HG03565 (cell line): ENCODE data around the gene SLC15A5.

Experiments used
- ATAC-seq: cut with Tn5 transposase; IDR thresholded peaks from one replicate; pipeline ENCODE4 v1.9.1; 2021; ENCODE audit warnings: mild to moderate bottlenecking, moderate library complexity; ENCODE audit not compliant: unreplicated experiment

SLC15A5 gene

DNA sequence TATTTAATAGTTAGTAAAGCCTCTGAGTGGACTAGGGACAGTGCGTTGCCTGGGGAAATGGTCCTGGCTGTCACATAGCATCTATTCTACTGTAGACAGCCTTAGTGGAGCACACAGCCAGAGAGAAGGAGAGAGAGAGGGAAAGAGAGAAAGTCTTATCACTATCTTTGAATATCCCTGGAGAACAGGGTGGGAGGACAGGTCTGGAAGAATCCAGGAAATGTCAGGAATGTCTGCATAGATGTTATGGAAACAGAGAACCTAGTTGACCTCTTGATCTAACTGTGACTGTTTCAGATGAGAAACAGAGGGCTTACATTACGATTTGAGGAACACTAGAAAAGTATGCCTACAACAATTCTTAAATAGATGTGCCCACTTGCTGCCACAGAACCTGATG is 92.8 kb downstream of the SLC15A5 start:
- no peak for ATAC-seq

DNA sequence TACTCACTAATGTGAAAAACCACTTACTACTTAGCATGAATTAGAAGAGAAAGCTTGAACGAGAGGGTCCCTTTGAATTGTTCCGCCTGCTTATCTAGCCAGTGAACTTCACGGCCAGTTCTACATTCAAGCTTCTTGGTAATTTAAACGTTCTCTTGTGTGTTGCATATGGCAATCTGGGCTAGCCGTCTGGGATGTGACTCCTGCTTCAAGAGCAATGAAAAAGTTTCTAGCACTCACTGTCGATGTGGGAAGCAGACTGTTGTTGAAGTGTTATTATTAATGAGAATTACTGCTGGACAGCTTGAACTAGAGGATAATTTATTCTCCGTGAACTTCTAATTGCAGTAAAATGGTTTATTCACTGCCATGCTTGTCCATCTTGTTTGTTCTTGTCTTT is 93.9 kb downstream of the SLC15A5 start:
- no peak for ATAC-seq

DNA sequence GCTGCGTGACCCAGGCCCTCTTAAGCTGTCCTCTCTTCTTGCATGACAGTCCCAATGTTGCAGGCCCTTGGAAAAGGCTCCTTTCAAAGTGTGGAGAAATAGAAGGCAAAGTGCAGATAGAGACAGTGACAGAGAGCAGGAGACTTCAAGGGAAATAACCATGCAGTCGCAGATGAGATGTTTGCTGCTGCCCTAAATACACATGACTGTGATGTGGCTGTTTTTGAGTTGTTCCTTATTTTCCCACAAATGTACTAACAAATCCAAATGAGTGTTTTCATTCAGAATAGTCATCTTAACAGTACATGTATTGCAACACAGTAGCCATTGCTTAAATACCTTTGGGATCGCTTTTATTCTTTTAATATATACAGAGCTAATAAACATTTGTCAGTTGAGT is 101.6 kb downstream of the SLC15A5 start:
- ATAC-seq: no peak

DNA sequence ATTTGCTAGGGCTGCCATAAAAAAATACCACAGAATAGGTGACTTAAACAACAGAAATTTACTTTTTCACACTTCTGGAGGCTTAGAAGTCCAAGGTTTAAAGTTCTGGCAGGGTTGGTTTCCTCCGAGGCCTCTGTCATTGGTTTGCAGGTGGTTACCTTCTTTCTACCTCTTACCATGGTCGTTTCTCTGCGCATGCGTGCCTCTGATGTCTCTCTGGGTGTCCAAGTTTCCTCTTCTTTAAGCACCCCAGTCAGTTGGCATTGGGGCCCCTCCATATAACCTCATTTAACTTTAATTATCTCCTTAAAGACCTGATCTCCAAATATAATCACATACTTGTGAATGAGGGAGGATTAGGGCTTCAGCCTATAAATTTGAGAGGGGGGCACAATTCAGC is 103.2 kb downstream of the SLC15A5 start:
- no peak for ATAC-seq

DNA sequence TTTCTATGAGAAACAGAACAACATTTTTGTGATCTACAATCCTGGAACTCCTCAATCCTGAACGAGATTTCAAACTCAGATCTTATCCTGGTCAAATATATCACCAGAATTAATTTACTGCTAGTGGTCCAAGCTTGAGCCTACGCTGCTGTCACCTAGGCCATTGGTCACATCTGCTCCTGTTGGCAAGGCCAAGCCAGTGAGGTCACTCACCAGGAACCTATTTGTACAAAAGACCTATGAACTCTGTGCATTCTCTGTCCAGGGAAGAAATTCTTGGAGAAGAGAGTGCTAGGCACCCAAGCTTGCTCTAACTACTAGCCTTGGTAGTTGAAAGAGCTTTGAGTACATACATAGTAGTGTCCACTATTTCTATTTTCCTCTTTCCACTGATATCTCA is 106.1 kb downstream of the SLC15A5 start:
- no peak for ATAC-seq

DNA sequence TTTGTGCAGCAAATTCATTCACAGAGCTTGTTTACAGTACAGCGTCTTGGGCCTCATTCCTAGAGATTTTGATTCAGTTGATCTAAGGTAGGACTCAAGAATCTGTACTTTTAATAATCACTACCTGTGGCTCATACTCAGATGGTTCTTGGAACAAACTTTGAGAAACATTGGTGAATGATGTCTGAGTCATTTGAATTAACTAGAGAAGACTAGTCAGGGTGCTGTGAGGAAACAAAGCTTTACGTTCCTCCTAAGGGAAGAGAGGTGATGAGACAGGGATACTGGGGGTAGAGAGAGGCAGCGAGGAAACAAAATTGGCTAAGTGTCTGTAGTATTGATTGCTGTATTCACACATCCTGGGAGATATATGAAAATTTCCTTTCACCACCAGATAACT is 109.4 kb downstream of the SLC15A5 start:
- no peak for ATAC-seq

DNA sequence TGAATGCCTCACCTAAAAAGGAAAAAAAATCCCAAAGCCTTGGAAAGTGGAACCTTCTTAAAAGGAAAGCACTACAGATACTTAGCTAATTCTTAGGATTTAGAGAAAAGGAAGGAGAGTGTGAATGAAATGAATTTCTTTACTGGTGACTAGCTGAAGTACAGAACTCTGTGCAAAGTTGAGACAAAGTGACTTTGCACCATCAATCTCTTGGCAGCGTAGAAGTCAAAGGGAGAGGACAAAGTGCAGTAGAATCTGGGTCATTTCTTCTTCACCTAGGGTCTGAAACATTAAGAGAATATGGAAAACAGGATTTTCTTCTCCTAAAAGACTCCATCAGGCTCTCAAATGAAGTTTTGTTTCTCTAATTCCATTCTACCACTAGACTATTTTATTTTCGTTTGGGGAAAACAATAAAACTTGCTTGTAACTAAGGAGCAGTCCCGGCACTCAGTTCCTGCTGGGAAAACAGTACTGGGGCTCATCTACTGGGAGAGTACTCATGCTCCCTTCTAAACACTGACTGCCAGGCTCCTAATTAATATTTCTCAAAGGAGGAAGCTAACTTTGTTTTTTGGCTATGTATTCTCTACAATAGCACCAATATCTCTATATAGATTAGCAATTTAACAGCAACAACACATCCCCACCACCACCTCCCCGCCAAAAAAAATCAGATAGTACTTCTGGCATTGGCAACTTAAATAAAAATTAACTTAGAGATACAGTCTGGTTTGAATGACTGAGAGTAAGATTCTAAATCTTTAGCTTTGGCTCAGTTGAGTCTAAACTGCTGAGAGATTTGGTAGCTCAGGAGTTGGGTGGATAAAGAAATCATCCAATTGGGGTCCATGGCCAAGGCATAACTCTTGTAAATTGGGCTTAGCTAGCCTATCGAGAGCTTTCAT is 110.7 kb downstream of the SLC15A5 start:
- no peak for ATAC-seq

DNA sequence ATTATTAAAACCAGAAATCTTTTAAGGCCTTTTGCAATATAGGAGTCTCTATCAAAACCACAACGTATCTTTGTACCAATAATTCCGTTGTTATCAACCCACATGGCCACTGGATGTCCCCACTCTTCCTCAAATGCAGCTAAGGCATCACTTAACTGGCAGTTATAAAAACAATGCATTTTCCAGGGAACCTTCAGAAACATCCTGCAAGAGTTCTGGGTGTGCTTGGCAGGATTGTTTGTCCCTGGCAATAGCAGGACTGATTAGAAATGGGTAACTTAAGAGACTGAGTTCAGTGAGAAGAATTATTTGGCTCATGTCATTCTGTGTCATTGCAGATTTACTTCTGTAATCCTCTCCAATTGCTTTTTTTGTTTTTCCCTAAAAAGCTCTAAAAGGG is 112.0 kb downstream of the SLC15A5 start:
- no peak for ATAC-seq

DNA sequence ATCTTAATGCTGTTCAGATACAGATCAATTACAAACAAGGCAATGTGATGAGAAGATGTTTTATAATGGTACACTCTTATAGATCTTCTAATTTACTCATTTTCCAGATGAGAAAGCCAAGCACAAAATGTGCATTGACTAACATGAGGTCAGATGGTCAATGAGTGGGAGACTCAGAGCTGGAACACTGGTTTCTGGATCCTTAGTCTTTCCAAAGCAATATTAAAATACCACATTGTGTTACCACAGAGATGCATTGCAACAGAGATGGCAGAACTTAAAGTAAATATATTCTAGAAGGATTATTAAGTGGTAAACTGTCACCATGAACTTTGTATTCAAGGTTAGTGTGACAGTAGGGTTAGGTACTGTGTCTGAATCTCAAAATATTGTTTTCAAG is 113.6 kb downstream of the SLC15A5 start:
- no peak for ATAC-seq

DNA sequence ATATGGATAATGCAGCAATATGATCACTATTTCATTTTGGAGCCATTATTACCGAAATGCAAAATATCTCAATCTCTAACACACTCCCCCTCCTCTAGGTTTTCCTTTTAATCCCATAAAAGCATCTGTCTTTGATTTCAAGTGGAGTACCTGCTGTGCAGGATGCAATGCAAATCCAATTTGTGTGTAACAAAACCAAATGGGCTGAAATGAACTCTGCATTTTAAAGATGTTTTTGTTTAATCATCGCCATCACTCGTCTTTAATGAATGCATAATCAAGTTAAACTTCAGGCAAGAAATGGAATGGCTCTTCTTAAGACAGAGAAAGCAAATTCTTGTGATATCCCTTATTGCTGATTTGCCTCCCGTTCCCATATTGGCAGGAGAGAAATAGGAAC is 114.3 kb downstream of the SLC15A5 start:
- no peak for ATAC-seq

DNA sequence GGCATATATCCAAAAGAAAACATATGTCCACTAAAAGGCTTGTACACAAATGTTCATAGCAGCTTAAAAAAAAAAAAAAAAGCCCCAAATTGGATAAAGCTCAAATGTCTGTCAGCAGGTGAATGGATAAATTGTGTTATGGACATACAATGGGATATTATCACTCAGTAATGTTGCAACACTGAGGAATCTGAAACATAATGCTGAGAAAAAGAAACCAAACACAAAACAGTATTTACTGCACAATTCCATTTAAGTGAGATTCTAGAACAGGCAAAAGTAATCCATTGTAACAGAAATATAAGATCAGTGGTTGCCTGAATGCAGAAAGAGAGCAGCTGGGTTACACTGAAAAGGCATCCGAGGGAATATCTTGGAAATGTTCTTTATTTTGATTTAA is 117.9 kb downstream of the SLC15A5 start:
- no peak for ATAC-seq

DNA sequence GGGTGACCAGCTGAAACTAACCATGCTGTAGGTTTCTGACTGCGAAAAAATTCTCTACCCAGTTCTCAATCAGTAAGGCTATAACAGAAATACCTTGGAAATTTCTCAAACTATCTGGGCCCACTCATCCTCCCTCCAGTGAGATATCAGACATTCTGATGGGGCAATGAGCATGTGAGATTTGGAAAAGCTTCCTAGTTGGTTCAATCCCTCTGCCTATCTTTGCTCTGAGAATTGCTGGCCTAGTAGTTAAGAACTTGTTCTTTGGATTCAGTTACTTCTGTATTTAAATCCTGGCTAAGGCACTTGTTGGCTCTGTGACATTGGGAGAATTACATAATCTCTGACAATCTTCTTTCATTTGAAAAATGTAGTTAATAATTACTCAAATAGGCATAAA is 119.4 kb downstream of the SLC15A5 start:
- ATAC-seq: no peak

DNA sequence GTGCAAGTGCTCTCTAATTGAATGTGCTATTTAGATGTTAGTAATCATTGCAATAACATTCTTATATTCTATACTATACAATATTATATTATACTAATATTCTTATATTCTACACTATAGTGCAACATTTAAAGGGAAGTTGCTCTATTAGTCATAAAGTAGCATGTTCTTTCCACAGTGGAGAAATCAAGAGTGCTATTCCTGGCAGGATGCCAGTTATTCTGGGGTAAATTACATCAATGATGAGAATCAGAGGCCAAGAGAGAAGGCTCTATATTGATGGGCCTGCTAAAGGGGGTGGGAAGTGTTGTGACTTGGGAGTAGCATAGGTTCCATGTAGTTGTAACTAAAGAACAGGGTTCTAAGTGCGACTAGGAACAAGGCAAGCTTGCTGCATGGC is 121.5 kb downstream of the SLC15A5 start:
- no peak for ATAC-seq

DNA sequence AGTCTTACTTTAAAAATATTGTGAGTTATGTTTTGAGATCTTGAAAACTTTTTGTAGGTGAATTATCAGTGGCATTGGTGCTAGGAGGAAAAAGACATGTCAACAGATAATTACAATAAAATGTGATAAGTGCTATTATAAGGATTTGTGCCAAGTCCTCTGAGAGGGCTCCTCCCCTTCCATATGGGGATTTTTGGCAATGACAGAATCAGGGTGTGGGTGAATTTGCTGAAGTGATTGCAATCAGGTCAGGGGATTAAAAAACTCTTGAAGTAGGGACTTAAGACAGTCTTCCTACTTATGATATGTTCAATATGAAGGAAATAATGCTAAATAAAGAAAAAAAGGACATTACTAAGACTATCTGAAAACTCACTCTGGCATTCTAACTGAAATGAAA is 122.5 kb downstream of the SLC15A5 start:
- no peak for ATAC-seq

DNA sequence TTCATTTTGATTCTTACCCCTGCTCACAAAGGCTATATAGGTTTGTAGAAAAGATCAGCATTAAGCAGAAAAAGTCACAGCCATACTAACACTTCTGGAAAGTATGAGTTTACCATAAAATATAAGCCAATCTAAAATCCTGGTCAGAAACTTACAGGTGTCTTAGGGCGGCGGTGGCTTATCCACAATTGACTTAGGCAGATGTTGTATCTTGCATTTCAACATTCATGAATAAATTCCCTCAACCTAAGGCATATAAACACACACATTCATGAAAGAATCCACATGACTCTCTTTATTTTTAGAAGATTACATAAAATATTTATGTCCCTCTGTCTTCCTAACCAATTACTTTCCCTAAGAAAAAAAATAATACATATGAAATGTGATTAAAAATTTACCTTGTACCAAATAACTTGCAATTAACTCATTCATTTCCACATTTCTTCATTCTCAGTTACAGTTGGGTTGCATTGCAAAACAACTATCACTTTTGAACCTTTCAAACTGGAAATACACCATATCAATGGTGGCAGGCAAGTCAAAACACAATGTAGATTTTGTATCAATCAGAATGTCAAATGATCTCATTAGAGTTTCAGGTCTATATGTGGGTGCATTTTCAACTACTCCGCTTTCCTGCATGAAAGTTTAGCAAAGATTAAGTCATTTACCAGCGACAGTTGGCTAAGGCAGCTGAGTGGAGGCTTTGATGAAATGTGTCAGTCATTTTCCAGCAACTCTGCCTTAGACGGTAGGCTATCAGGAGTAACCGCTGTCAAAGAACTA is 124.4 kb downstream of the SLC15A5 start:
- ATAC-seq: no peak

DNA sequence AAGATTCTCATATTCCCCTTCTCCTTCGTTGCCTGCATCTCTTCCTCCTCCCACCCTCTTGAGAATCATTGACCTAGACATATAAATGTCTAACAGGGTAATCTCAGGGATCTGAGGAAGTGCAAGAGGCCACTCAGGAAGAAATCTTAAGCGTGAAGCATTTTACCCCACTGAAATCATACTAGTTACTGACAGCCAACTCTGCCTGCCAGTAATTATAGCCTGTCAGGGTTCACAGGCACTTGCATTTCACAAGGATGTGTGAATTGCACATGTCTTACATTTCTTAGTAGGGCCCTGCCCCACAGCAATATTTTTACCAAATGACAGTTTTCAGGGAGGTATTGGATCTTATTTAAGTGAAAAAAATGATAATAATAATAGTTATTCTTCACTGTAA is 127.2 kb downstream of the SLC15A5 start:
- no peak for ATAC-seq

DNA sequence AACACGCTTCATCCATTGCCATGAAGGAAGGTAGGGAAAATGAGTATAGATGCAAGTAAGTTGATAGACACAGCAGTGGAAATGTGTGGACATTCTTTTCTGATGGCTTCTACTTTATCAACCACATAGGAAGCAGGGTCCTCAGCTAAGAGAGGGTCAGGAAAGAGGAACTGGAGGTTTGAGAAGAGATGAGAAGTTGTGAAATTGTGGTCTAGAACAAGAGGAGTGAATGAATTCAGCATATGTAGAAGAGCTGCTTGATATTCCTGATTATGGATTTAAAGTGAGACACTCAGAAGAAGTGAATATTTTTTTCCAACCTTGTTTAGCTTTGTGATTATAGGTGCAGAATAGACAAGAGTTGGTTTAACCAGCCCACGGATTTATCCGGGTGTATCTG is 128.5 kb downstream of the SLC15A5 start:
- no peak for ATAC-seq
